DND-41 (cell line): ENCODE results near the gene CACNA2D3.

Experiments used
- ATAC-seq: fragments of 200-7000 bp; cut with Tn5 transposase; 3 replicates; pipeline ENCODE4 v1.9.1; 2021; ENCODE audit warnings: low read depth; ENCODE audit not compliant: insufficient read depth
- DNase-seq: peaks from one replicate; pipeline ENCODE4 v3.0.0-alpha.2; 2020
- H2AFZ ChIP-seq: 2 replicates; pipeline ENCODE4 v1.6.0; 2012; ENCODE audit warnings: low read depth, low read length
- H3K27ac ChIP-seq: 2 replicates; pipeline ENCODE4 v1.5.1; 2012; ENCODE audit warnings: low read length, inconsistent platforms
- H3K27me3 ChIP-seq: fragments of 200-600 bp; sonication (generic); 2 replicates; pipeline ENCODE4 v1.6.0; 2012; ENCODE audit warnings: low read length, mild to moderate bottlenecking, inconsistent platforms; ENCODE audit not compliant: insufficient read depth, poor library complexity
- H3K36me3 ChIP-seq: 2 replicates; pipeline ENCODE4 v1.5.1; 2012; ENCODE audit warnings: low read length, inconsistent platforms; ENCODE audit not compliant: insufficient read depth
- H3K4me1 ChIP-seq: 2 replicates; pipeline ENCODE4 v1.5.1; 2012; ENCODE audit warnings: mild to moderate bottlenecking, low read length; ENCODE audit not compliant: insufficient read depth
- H3K4me2 ChIP-seq: 2 replicates; pipeline ENCODE4 v1.6.0; 2012; ENCODE audit warnings: mild to moderate bottlenecking, moderate library complexity, low read length, inconsistent platforms; ENCODE audit not compliant: insufficient read depth
- H3K4me3 ChIP-seq, 2 experiments: fragments of 200-600 bp in 1 of 2; shearing (Covaris generic) in 1 of 2; 2 replicates each; pipeline ENCODE4 v1.5.1; 2012 to 2016; ENCODE audit warnings: inconsistent platforms in 2 of 2, low read length in 2 of 2, mild to moderate bottlenecking in 2 of 2, low read depth in 1 of 2, moderate library complexity in 1 of 2
- H3K79me2 ChIP-seq: 2 replicates; pipeline ENCODE4 v1.6.0; 2012; ENCODE audit warnings: low read length, inconsistent platforms; ENCODE audit not compliant: insufficient read depth
- H3K9ac ChIP-seq: 2 replicates; pipeline ENCODE4 v1.6.0; 2012; ENCODE audit warnings: low read depth, mild to moderate bottlenecking, inconsistent platforms, low read length, moderate library complexity
- H3K9me3 ChIP-seq: 2 replicates; pipeline ENCODE4 v1.5.1; 2012; ENCODE audit warnings: low read length, moderate library complexity, mild to moderate bottlenecking, inconsistent platforms; ENCODE audit not compliant: insufficient read depth, severe bottlenecking
- H4K20me1 ChIP-seq: 2 replicates; pipeline ENCODE4 v1.6.0; 2012; ENCODE audit warnings: low read length; ENCODE audit not compliant: insufficient read depth
- EZH2 ChIP-seq: IDR thresholded peaks from 3 replicates; pipeline ENCODE4 v1.6.1; 2012; ENCODE audit warnings: borderline replicate concordance, low read depth, mild to moderate bottlenecking, moderate library complexity, low read length, inconsistent platforms; ENCODE audit not compliant: severe bottlenecking
- TF ChIP-seq, protein P1 (sequence below): IDR thresholded peaks from 2 replicates; pipeline ENCODE4 v1.5.1; 2012; ENCODE audit warnings: borderline replicate concordance, low read length, moderate library complexity, mild to moderate bottlenecking; ENCODE audit not compliant: poor library complexity, severe bottlenecking; ENCODE audit errors: extremely low read depth

The CACNA2D3 gene

DNA sequence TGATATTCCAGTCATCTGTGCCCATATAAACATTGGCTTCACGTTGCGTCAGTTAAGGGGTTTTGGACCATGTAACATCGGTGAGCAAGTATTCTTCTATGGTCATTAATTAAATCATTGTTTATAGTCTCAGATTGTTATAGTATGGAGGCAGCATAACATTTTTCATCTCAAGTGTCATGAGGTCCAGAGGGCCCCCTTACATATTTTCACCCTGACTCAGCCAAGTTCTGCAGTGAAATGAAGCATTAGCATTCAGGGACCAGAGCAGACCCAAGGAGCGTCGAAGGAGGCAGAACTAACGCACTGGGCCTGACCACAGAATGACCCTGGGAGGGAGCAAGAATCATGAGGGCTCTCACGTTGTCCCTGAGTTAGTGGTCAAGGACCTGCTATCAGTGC, 634.0 kb downstream of the CACNA2D3 start:
- Histone ChIP-seq H3K9ac (no peak overlapping the region), H3K9me3 (no peaks in the 10 kb centered on the region), H3K4me1 (no peaks in the 10 kb centered on the region), H3K27me3 (peaks cover 5% of the 10 kb centered on the region), H2AFZ (no peak overlapping the region), H3K36me3 (no peaks in the 10 kb centered on the region), H3K27ac (no peak overlapping the region), H3K4me2 (no peak overlapping the region), H3K79me2 (no peaks in the 10 kb centered on the region), H3K4me3 (no peak overlapping the region), H4K20me1 (no peaks in the 10 kb centered on the region)
- ATAC-seq (no peak), DNase-seq (no peak)
- TF ChIP-seq, protein P1, sequence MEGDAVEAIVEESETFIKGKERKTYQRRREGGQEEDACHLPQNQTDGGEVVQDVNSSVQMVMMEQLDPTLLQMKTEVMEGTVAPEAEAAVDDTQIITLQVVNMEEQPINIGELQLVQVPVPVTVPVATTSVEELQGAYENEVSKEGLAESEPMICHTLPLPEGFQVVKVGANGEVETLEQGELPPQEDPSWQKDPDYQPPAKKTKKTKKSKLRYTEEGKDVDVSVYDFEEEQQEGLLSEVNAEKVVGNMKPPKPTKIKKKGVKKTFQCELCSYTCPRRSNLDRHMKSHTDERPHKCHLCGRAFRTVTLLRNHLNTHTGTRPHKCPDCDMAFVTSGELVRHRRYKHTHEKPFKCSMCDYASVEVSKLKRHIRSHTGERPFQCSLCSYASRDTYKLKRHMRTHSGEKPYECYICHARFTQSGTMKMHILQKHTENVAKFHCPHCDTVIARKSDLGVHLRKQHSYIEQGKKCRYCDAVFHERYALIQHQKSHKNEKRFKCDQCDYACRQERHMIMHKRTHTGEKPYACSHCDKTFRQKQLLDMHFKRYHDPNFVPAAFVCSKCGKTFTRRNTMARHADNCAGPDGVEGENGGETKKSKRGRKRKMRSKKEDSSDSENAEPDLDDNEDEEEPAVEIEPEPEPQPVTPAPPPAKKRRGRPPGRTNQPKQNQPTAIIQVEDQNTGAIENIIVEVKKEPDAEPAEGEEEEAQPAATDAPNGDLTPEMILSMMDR = no peak
- no peak for TF ChIP-seq EZH2

DNA sequence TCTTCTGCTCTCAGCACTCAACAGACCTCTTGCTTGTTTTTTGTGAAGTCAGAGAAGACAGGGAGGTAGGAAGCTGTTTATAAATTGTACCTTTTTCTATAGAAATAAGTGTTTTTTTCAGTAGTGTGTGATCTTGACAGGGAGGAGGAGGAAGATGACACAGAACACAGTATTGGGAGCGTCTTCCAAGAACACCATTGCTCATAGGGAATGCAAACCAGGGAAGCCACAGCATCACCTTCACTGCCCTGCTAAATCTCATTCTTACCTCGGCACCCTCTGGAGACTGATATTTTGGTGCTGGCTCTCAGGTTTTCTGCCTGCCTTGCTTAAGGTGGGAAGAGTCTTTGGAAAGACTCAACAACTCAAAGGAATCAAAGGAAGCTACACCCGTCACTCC, 636.1 kb downstream of the CACNA2D3 start:
- H3K27ac ChIP-seq = no peak overlapping the region
- no peaks in the 10 kb centered on the region for H4K20me1 ChIP-seq
- H3K79me2 ChIP-seq = no peaks in the 10 kb centered on the region
- TF ChIP-seq, protein P1 = no peak
- no peak for TF ChIP-seq EZH2
- no peaks in the 10 kb centered on the region for H3K9me3 ChIP-seq
- no peak overlapping the region for H3K4me3 ChIP-seq
- no peak overlapping the region for H3K9ac ChIP-seq
- H3K4me2 ChIP-seq = no peak overlapping the region
- H3K36me3 ChIP-seq = no peaks in the 10 kb centered on the region
- peaks cover 5% of the 10 kb centered on the region for H3K27me3 ChIP-seq
- DNase-seq (no peak), ATAC-seq (no peak)
- no peaks in the 10 kb centered on the region for H3K4me1 ChIP-seq
- no peak overlapping the region for H2AFZ ChIP-seq

DNA sequence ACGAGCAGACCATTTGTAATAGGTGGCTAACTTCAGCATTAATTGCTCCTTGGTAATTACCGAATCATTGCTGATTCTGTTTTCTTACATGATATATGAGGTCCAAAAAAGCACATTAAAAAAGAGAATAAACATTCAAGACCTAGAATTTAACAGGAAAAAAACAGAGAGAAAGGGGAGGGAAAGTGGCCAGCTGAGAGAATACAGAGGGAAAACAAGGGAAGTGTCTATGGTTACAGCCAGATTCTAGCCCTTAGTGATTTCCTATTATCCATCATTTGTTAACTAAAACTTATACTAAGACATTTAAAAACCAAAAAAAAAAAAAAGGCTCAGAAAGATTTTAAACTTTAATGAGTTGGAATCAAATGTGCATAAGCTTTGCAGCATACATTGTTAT, 636.8 kb downstream of the CACNA2D3 start:
- no peak overlapping the region for H3K4me2 ChIP-seq
- no peak overlapping the region for H2AFZ ChIP-seq
- H3K4me3 ChIP-seq = no peak overlapping the region
- no peak overlapping the region for H3K9ac ChIP-seq
- DNase-seq (no peak), ATAC-seq (no peak)
- peaks cover 5% of the 10 kb centered on the region for H3K27me3 ChIP-seq
- no peaks in the 10 kb centered on the region for H3K79me2 ChIP-seq
- H4K20me1 ChIP-seq = no peaks in the 10 kb centered on the region
- H3K36me3 ChIP-seq = no peaks in the 10 kb centered on the region
- no peak overlapping the region for H3K27ac ChIP-seq
- no peak for TF ChIP-seq EZH2
- TF ChIP-seq, protein P1 = no peak
- H3K9me3 ChIP-seq = no peaks in the 10 kb centered on the region
- H3K4me1 ChIP-seq = no peaks in the 10 kb centered on the region

DNA sequence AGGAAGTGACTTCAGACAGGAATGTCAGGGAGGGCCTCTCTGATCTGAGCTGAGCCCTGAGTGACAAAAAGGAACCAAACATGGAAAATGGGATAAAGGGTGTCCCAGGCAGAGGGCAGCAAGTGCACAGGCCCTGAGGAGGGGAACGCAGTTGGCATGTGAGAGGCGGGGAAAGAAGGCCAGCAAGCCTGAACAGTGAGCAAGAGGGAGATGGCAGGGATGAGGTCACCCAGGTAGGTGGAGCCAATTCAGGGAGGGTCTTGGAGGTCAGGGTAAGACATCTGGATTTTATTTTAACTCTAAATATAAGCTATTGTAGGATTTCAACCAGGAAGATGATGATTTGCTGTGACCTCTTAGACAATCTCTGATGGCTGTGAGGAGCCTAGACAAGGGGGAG, 637.8 kb downstream of the CACNA2D3 start:
- H2AFZ ChIP-seq = no peak overlapping the region
- no peaks in the 10 kb centered on the region for H3K4me1 ChIP-seq
- ATAC-seq (no peak), DNase-seq (no peak)
- H4K20me1 ChIP-seq = no peaks in the 10 kb centered on the region
- no peak for TF ChIP-seq EZH2
- TF ChIP-seq, protein P1 = no peak
- H3K36me3 ChIP-seq = no peaks in the 10 kb centered on the region
- H3K9me3 ChIP-seq = no peaks in the 10 kb centered on the region
- H3K4me3 ChIP-seq = no peak overlapping the region
- H3K27ac ChIP-seq = no peak overlapping the region
- no peak overlapping the region for H3K9ac ChIP-seq
- H3K27me3 ChIP-seq = peaks cover 5% of the 10 kb centered on the region
- no peak overlapping the region for H3K4me2 ChIP-seq
- H3K79me2 ChIP-seq = no peaks in the 10 kb centered on the region
